22Rv1 (cell line): ENCODE results near the gene RC3H2.

Experiments
- H3K27ac ChIP-seq: fragments of 450-650 bp; 2 replicates; pipeline ENCODE4 v1.5.1; 2017
- ZFX ChIP-seq: fragments of 450-650 bp; IDR thresholded peaks from 2 replicates; pipeline ENCODE4 v1.6.1; 2017; ENCODE audit warnings: antibody characterized with exemption, borderline replicate concordance
- TF ChIP-seq, protein P1 (sequence below): fragments of 450-650 bp; IDR thresholded peaks from 2 replicates; pipeline ENCODE4 v1.5.1; 2017; ENCODE audit warnings: mild to moderate bottlenecking

RC3H2 gene, protein sequence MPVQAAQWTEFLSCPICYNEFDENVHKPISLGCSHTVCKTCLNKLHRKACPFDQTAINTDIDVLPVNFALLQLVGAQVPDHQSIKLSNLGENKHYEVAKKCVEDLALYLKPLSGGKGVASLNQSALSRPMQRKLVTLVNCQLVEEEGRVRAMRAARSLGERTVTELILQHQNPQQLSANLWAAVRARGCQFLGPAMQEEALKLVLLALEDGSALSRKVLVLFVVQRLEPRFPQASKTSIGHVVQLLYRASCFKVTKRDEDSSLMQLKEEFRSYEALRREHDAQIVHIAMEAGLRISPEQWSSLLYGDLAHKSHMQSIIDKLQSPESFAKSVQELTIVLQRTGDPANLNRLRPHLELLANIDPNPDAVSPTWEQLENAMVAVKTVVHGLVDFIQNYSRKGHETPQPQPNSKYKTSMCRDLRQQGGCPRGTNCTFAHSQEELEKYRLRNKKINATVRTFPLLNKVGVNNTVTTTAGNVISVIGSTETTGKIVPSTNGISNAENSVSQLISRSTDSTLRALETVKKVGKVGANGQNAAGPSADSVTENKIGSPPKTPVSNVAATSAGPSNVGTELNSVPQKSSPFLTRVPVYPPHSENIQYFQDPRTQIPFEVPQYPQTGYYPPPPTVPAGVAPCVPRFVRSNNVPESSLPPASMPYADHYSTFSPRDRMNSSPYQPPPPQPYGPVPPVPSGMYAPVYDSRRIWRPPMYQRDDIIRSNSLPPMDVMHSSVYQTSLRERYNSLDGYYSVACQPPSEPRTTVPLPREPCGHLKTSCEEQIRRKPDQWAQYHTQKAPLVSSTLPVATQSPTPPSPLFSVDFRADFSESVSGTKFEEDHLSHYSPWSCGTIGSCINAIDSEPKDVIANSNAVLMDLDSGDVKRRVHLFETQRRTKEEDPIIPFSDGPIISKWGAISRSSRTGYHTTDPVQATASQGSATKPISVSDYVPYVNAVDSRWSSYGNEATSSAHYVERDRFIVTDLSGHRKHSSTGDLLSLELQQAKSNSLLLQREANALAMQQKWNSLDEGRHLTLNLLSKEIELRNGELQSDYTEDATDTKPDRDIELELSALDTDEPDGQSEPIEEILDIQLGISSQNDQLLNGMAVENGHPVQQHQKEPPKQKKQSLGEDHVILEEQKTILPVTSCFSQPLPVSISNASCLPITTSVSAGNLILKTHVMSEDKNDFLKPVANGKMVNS

DNA sequence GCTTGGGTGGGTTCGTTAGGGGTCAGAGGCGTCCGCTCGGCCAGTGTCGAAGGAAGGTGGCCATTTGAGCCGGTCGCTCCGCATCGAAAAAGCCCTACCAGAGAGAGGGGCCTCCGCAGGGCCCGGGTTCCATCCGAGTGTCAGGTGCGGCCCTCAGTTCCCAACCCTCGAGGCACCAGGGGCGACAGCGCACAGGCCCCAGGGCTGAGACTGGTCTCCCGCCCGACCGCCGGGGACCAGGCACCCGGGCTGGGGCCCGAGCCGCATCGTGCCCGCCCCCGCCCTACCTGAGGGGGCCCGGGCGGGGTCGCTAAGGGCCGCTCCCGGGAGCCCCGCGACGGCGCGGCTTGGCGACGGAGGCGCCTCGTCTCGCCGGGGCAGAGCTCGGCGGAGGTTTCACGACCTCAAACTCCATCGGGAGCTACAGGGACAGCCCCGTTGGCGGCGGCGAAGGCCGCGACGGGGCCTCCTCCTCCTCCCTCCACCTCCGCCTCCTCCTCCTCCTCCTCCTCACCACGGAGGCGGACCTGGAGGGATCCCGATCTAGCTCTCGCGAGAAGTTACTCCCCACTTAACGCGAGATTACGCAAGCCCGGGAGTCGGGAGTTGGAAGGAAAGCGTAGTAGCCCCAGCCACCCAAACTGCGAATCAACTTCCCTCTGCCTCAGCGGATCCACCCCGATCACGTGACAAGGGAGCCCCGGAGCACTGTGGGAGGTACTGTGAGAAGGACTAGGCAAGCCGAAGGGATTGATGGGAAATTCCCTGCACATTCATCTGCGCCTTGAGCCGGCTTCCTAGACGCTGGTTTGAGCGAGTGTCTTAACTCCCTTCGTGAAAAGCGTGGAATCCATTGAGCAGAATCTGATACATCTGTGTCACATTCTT lies at the start of gene RC3H2:
TSS of gene RC3H2 (minus strand) at position 537 of the 888 bp plus-strand sequence. CDS start 7,850 bp downstream, outside the sequence.
- TF ChIP-seq, protein P1, sequence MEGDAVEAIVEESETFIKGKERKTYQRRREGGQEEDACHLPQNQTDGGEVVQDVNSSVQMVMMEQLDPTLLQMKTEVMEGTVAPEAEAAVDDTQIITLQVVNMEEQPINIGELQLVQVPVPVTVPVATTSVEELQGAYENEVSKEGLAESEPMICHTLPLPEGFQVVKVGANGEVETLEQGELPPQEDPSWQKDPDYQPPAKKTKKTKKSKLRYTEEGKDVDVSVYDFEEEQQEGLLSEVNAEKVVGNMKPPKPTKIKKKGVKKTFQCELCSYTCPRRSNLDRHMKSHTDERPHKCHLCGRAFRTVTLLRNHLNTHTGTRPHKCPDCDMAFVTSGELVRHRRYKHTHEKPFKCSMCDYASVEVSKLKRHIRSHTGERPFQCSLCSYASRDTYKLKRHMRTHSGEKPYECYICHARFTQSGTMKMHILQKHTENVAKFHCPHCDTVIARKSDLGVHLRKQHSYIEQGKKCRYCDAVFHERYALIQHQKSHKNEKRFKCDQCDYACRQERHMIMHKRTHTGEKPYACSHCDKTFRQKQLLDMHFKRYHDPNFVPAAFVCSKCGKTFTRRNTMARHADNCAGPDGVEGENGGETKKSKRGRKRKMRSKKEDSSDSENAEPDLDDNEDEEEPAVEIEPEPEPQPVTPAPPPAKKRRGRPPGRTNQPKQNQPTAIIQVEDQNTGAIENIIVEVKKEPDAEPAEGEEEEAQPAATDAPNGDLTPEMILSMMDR: no peak
- TF ChIP-seq ZFX: no peak
- peak within 1 kb of the TSS; percentile 87 for H3K27ac ChIP-seq

DNA sequence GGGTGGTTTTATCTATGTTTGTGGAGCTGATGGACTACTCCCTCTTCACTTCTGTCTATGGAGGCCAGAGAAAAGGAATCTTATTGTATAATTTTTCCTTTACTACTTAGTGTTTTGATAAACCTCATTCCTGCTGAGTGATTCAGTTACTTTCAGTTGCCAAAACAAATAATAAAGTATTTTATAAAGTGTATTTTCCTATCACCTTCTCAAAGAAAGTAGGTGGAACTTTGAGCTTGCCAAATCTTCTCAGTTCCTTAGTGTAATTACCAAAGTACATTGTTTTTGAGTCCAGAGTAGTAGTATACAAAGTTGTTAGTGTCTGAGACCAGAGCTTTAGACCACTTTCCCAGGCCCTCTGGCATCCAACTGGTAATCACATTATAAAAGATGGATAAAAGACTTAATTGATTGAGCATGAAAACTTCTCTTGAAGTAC lies 49.1 kb upstream of the RC3H2 start:
- no peak overlapping the region for H3K27ac ChIP-seq
- TF ChIP-seq ZFX: no peak
- TF ChIP-seq, protein P1: no peak

DNA sequence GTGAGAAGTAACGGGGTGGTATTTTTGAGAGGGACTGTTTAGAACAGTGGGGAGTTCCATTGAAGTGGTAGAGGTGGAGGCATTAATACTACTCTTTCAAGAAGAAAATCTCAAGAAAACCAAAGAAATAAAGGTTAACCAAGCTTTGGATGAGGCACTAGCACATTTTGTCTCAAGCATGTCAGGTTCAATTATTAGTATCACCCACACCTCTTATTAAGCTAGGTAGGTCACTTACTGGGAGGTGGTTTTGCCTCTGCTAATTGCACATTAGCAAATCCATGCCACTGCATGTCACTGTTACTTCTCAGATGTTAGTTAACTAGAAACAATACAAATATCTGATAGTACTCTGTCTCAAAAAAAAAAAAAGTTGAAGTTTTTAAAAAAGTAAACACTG lies 45.9 kb upstream of the RC3H2 start:
- no peak overlapping the region for H3K27ac ChIP-seq
- TF ChIP-seq, protein P1: no peak
- no peak for TF ChIP-seq ZFX

DNA sequence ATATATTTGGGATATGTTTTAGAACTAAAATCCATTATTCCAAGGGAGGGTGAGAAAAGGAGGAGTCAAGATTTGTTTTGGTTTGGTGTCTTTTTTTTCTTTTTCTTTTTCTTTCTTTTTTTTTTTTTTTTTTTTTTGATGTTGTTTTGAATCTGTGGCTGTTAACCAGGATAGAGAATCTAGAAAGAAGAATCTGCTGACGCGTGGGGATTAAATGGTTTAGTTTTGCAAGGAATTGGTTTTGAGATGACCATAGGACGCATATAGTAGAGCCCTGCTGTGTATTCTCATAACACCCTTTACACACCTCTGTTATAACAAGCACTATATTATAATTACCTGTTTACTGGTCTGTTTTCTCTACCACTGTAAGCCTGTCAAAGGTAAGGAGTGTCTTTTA lies 45.1 kb upstream of the RC3H2 start:
- TF ChIP-seq, protein P1: no peak
- no peak for TF ChIP-seq ZFX
- no peak overlapping the region for H3K27ac ChIP-seq

DNA sequence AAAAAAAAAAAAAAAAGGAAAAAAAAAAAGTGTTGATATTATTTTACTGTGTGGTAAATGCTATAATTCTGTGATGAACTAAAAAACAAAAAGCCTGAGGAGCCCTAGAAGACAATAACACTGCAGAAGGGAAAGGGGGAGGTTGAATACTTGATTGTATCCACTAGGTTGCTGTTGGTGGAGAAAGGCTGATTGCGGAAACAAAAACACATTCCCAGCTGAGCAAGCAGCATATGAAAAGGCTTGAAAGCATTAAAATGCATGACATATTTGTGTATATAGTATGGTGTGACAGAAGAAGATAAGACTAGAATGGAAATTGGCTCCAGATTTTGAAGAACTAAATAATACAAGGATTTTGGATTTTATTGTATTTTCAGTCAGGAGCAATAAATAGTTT lies 44.5 kb upstream of the RC3H2 start:
- H3K27ac ChIP-seq: no peak overlapping the region
- no peak for TF ChIP-seq ZFX
- TF ChIP-seq, protein P1: no peak

DNA sequence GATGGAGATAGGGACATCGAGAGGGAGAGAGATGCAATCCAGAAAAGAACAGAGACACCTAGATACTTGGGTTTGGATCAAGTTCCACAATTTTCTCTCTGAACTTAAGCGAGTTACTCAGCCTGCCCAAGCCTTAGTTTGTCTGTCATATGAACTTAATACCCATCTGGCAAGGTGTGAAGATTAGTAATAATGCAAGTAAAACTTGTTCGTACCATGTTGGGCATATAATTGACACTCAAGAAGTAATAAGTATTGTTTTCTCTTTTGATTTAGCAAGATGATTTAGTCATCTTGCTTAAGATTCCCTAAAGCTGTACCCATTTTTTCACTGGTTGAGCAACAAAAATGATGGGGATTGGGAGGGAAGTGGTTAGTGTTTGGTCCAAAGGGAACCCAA lies 43.2 kb upstream of the RC3H2 start:
- H3K27ac ChIP-seq: no peak overlapping the region
- TF ChIP-seq ZFX: no peak
- TF ChIP-seq, protein P1: no peak
